GM12865 (cell line): ENCODE data around the gene KLHDC3.

Experiments
- DNase-seq: peaks from one replicate; pipeline ENCODE4 v3.0.0; 2010; ENCODE audit warnings: low read depth
- H3K4me3 ChIP-seq: 2 replicates; pipeline ENCODE4 v1.5.1; 2011; ENCODE audit warnings: mild to moderate bottlenecking, low read depth, low read length, control low read depth
- CTCF ChIP-seq: IDR thresholded peaks from 2 replicates; pipeline ENCODE4 v1.5.1; 2011; ENCODE audit warnings: low read length, control low read depth, low read depth, inconsistent platforms; ENCODE audit not compliant: insufficient read depth; ENCODE audit errors: missing control alignments

Gene KLHDC3

GRCh38 chr6:43014434-43014909 lies 423 bp downstream of the KLHDC3 start:
- DNase-seq, result no peak
- no peak for TF ChIP-seq CTCF
- H3K4me3 ChIP-seq, result peak overlapping the region; percentile 87

DNA sequence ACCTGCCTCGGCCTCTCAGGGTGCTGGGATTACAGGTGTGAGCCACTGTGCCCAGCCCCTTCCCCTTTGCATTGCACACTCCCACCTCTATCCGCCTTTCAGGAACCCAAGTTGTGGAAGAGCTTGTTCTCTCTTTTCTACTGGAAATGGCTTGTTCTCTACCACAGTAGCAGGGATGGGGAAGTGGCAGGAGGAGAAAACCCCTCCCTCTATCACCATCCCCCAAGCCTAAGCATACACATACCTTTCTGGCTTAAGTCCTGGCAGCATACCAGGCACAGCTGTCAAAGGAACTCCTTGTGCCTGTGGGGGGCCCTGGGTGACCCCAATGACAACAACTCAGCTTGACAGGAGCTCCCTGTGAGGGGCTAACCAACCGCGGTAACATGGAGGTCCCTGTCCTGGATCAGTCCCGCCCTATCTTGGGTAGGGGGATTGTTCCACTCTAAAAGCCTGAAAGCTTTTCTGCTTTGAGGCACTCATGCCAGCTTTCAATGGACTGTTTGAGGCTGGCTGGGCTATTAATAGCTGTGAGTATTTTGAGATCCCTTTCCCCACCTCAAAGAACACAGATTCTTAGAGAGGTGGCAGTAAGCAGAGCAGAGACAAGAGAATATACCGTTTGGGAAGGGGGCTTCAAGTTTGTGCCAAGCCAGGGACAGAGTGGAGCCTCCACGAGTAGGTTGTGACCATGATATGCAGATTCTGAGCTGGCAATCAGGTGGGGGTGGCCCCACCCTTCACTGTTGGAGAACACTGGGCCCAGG lies 2.3 kb downstream of the KLHDC3 start:
- no peak for DNase-seq
- no peak overlapping the region for H3K4me3 ChIP-seq
- TF ChIP-seq CTCF, result no peak

GRCh38 chr6:43016943-43017334 lies 2.9 kb downstream of the KLHDC3 start:
- no peak for DNase-seq
- H3K4me3 ChIP-seq, result no peak overlapping the region
- TF ChIP-seq CTCF, result no peak

DNA sequence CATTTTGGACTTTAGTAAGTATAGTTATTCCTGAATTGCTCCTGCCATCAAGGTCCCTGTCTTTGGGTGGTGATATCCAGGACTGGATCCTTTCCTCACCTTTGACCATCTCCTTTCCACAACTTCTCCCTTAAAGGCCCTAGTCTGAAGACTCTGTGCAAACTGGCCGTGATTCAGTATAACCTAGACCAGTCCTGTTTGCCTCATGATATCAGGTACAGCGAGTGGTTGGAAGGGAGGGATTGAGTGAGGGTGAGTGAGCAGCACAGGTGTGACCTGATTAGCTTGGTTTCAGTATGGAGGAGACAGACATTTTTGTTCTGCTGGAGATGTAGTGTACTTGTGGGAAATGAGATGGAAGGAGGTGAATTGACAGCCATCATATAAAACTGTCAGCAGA lies 5.1 kb downstream of the KLHDC3 start:
- H3K4me3 ChIP-seq, result no peak overlapping the region
- no peak for DNase-seq
- no peak for TF ChIP-seq CTCF

- no peak overlapping the region for H3K4me3 ChIP-seq
- no peak for DNase-seq
- no peak for TF ChIP-seq CTCF
Measured at GRCh38 chr6:43020052-43020705, 6.1 kb downstream of the KLHDC3 start.

- peak overlapping the region; percentile 74 for H3K4me3 ChIP-seq
- TF ChIP-seq CTCF, result no peak
- no peak for DNase-seq
Measured at GRCh38 chr6:43020847-43021246, 6.8 kb downstream of the KLHDC3 start.
